Measurements from ENCODE around the gene TCTN2. TPM values are rescaled to one million over a fixed set of nuclear protein-coding genes. Genes with fewer than 3 reads are reported as not detected.

TCTN2 gene
- polyA plus RNA-seq, 3 donors = 0.24 to 1.1 TPM; not detected in 1

- intact Hi-C loops (cut with micrococcal nuclease) = no loop called here
- 100% methylated on average over 4 of the region's 4 CpGs for WGBS (ENCODE audit: insufficient coverage)
Measured at GRCh38 chr12:123654129-123654701, 16.7 kb upstream of the TCTN2 start.

GRCh38 chr12:123655420-123655819 is 15.5 kb upstream of the TCTN2 start:
- H3K36me3 ChIP-seq (replicated peaks in 1 of 2; ENCODE audit: control insufficient read depth in 1 of 2, insufficient read depth in 2 of 2, low read length in 2 of 2) = peaks cover 32 to 85% of the 10 kb centered on the region in 2 donors
- no peaks in the 10 kb centered on the region for H3K9me3 ChIP-seq (replicated peaks in 1 of 2; ENCODE audit: control insufficient read depth in 1 of 2, insufficient read depth in 1 of 2, low read length in 2 of 2)
- TF ChIP-seq CTCF (IDR thresholded peaks at IDR 0.05) = no peak
- intact Hi-C loops (cut with micrococcal nuclease) = no loop called here
- H3K79me2 ChIP-seq (ENCODE audit: insufficient read depth, low read length) = no peaks in the 10 kb centered on the region
- H3K4me1 ChIP-seq (ENCODE audit: control insufficient read depth in 1 of 2, insufficient read depth in 2 of 2, low read length in 2 of 2) = no peaks in the 10 kb centered on the region
- Mint-ChIP-seq H3K36me3 (peaks cover 58 to 71% of the 10 kb centered on the region in 2 donors), H3K4me3 (no peak overlapping the region), H3K4me1 (no peaks in the 10 kb centered on the region), H3K27me3 (ENCODE audit: low read depth in 3 of 3) (no peaks in the 10 kb centered on the region), H3K27ac (no peak overlapping the region), H3K9me3 (no peaks in the 10 kb centered on the region)
- H4K20me1 ChIP-seq (ENCODE audit: insufficient read depth, low read length) = no peaks in the 10 kb centered on the region
- no peak overlapping the region for H3K27ac ChIP-seq (ENCODE audit: low read depth in 1 of 2, low read length in 2 of 2)
- no peak overlapping the region for H2AFZ ChIP-seq (ENCODE audit: insufficient read depth, low read depth, low read length, poor library complexity, severe bottlenecking)
- H3K9ac ChIP-seq (ENCODE audit: insufficient read depth, low read length, poor library complexity, severe bottlenecking) = no peak overlapping the region
- no peak overlapping the region for H3K4me3 ChIP-seq (replicated peaks in 1 of 3; ENCODE audit: low read depth in 2 of 3, low read length in 3 of 3)
- DNase-seq = no peak
- H3K27me3 ChIP-seq (ENCODE audit: control insufficient read depth in 2 of 2, insufficient read depth in 2 of 2, low read length in 2 of 2) = no peaks in the 10 kb centered on the region
- H3K4me2 ChIP-seq (replicated peaks; ENCODE audit: extremely low read depth, low read length, poor library complexity, severe bottlenecking) = no peak overlapping the region
- WGBS (ENCODE audit: insufficient coverage) = 85% methylated on average over 2 of the region's 5 CpGs

More at GRCh38 chr12:123654129-123654701, 16.7 kb upstream of the TCTN2 start:
- Mint-ChIP-seq H3K27ac (no peak overlapping the region), H3K27me3 (ENCODE audit: low read depth in 3 of 3) (no peaks in the 10 kb centered on the region), H3K9me3 (no peaks in the 10 kb centered on the region), H3K4me3 (no peak overlapping the region), H3K36me3 (peaks cover 54 to 72% of the 10 kb centered on the region in 2 donors), H3K4me1 (no peaks in the 10 kb centered on the region)
- no peak overlapping the region for H3K9ac ChIP-seq (ENCODE audit: insufficient read depth, low read length, poor library complexity, severe bottlenecking)
- no peaks in the 10 kb centered on the region for H3K27me3 ChIP-seq (ENCODE audit: control insufficient read depth in 2 of 2, insufficient read depth in 2 of 2, low read length in 2 of 2)
- peaks cover 27 to 86% of the 10 kb centered on the region in 2 donors for H3K36me3 ChIP-seq (replicated peaks in 1 of 2; ENCODE audit: control insufficient read depth in 1 of 2, insufficient read depth in 2 of 2, low read length in 2 of 2)
- no peak overlapping the region for H2AFZ ChIP-seq (ENCODE audit: insufficient read depth, low read depth, low read length, poor library complexity, severe bottlenecking)
- no peak overlapping the region for H3K4me3 ChIP-seq (replicated peaks in 1 of 3; ENCODE audit: low read depth in 2 of 3, low read length in 3 of 3)
- no peak for TF ChIP-seq CTCF (IDR thresholded peaks at IDR 0.05)
- no peak overlapping the region for H3K4me2 ChIP-seq (replicated peaks; ENCODE audit: extremely low read depth, low read length, poor library complexity, severe bottlenecking)
- H3K9me3 ChIP-seq (replicated peaks in 1 of 2; ENCODE audit: control insufficient read depth in 1 of 2, insufficient read depth in 1 of 2, low read length in 2 of 2) = no peaks in the 10 kb centered on the region
- H4K20me1 ChIP-seq (ENCODE audit: insufficient read depth, low read length) = no peaks in the 10 kb centered on the region
- DNase-seq = no peak
- H3K79me2 ChIP-seq (ENCODE audit: insufficient read depth, low read length) = no peaks in the 10 kb centered on the region
- H3K4me1 ChIP-seq (ENCODE audit: control insufficient read depth in 1 of 2, insufficient read depth in 2 of 2, low read length in 2 of 2) = no peaks in the 10 kb centered on the region
- no peak overlapping the region for H3K27ac ChIP-seq (ENCODE audit: low read depth in 1 of 2, low read length in 2 of 2)

All from CD14-positive monocyte (primary cell).